Embryonic facial prominence (tissue), 1 donor: Measurements from ENCODE around the gene PKHD1.

Experiments used
- DNase-seq: peaks from one replicate; pipeline ENCODE4 v3.0.0-alpha.2; 2016; ENCODE audit errors: extremely low spot score

PKHD1 gene

GRCh38 chr6:52087498-52087999 lies at the start of gene PKHD1:
TSS of gene PKHD1 (minus strand) at chr6:52087613. CDS start at chr6:52084933, 2,680 bp downstream.
- DNase-seq, result no peak

GRCh38 chr6:52136934-52137467 lies 49.6 kb upstream of the PKHD1 start:
- DNase-seq, result no peak

GRCh38 chr6:52136055-52136454 lies 48.6 kb upstream of the PKHD1 start:
- DNase-seq, result no peak

- DNase-seq, result no peak
Measured at GRCh38 chr6:52135217-52135616, 47.8 kb upstream of the PKHD1 start.

- DNase-seq, result no peak
Measured at GRCh38 chr6:52134011-52134410, 46.6 kb upstream of the PKHD1 start.

GRCh38 chr6:52133324-52133723 lies 45.9 kb upstream of the PKHD1 start:
- DNase-seq, result no peak

- no peak for DNase-seq
Measured at GRCh38 chr6:52132292-52132691, 44.9 kb upstream of the PKHD1 start.

GRCh38 chr6:52130440-52130839 lies 43.0 kb upstream of the PKHD1 start:
- no peak for DNase-seq

GRCh38 chr6:52127957-52128356 lies 40.5 kb upstream of the PKHD1 start:
- no peak for DNase-seq

GRCh38 chr6:52126231-52126630 lies 38.8 kb upstream of the PKHD1 start:
- no peak for DNase-seq

GRCh38 chr6:52125572-52125971 lies 38.2 kb upstream of the PKHD1 start:
- DNase-seq, result no peak

- DNase-seq, result no peak
Measured at GRCh38 chr6:52125139-52125538, 37.7 kb upstream of the PKHD1 start.

- DNase-seq, result no peak
Measured at GRCh38 chr6:52124126-52125121, 37.0 kb upstream of the PKHD1 start.

GRCh38 chr6:52123251-52123650 lies 35.8 kb upstream of the PKHD1 start:
- no peak for DNase-seq

- DNase-seq, result no peak
Measured at GRCh38 chr6:52117352-52117751, 29.9 kb upstream of the PKHD1 start.

GRCh38 chr6:52116605-52116948 lies 29.2 kb upstream of the PKHD1 start:
- DNase-seq, result no peak

- DNase-seq, result no peak
Measured at GRCh38 chr6:52115891-52116604, 28.6 kb upstream of the PKHD1 start.

- DNase-seq, result no peak
Measured at GRCh38 chr6:52115145-52115741, 27.8 kb upstream of the PKHD1 start.

GRCh38 chr6:52109171-52109571 lies 21.8 kb upstream of the PKHD1 start:
- DNase-seq, result no peak

- no peak for DNase-seq
Measured at GRCh38 chr6:52108128-52108527, 20.7 kb upstream of the PKHD1 start.

GRCh38 chr6:52106994-52107393 lies 19.6 kb upstream of the PKHD1 start:
- DNase-seq, result no peak

GRCh38 chr6:52104979-52105378 lies 17.6 kb upstream of the PKHD1 start:
- no peak for DNase-seq
